Panc1 (cell line): Measurements from ENCODE around the gene BRD1. TPM values are rescaled to one million over a fixed set of nuclear protein-coding genes. Genes with fewer than 3 reads are reported as not detected.

Experiments
- ATAC-seq: fragments of 200-7000 bp; cut with Tn5 transposase; 2 replicates; pipeline ENCODE4 v1.9.1; 2020; ENCODE audit warnings: mild to moderate bottlenecking, moderate library complexity
- BruUV-seq: library from RNA; stranded (reverse); fragments of 400-500 nt; replicated peaks from 2 replicates; lab custom pipeline; 2021; lab: Mats Ljungman, UMichigan
- CTCF ChIA-PET: fragments of 300-600 bp; sonication (Branson Sonifier 250); formaldehyde crosslinking; loops from one replicate; lab custom pipeline; 2022; ENCODE audit warnings: antibody characterized with exemption; lab: Charles Lee
- POLR2A ChIA-PET: fragments of 300-600 bp; sonication (Branson Sonifier 250); formaldehyde crosslinking; loops from one replicate; lab custom pipeline; 2022; ENCODE audit warnings: antibody characterized with exemption; lab: Charles Lee
- DNase-seq: peaks from one replicate; pipeline ENCODE4 v3.0.0-alpha.2; 2010; ENCODE audit warnings: low read depth, low spot score
- H3K27ac ChIP-seq: 2 replicates; pipeline ENCODE4 v1.5.1; 2011; ENCODE audit warnings: mild to moderate bottlenecking, low read length, inconsistent platforms
- H3K27me3 ChIP-seq: fragments of 200-500 bp; sonication (Bioruptor generic); 2 replicates; pipeline ENCODE4 v1.6.0; 2014; ENCODE audit warnings: low read length, inconsistent platforms; ENCODE audit not compliant: control insufficient read depth, insufficient read depth
- H3K36me3 ChIP-seq: fragments of 200-500 bp; sonication (Bioruptor generic); 2 replicates; pipeline ENCODE4 v1.5.1; 2014; ENCODE audit warnings: inconsistent platforms, mild to moderate bottlenecking, low read length, moderate library complexity; ENCODE audit not compliant: control insufficient read depth, insufficient read depth
- H3K4me1 ChIP-seq: 2 replicates; pipeline ENCODE4 v1.5.1; 2011; ENCODE audit warnings: inconsistent platforms, mild to moderate bottlenecking, low read length, moderate library complexity; ENCODE audit not compliant: control insufficient read depth, insufficient read depth
- H3K4me3 ChIP-seq, 2 experiments: 2 replicates each; pipeline ENCODE4 v1.5.1; 2011 to 2012; ENCODE audit warnings: low read depth in 2 of 2, low read length in 2 of 2, mild to moderate bottlenecking in 2 of 2, inconsistent platforms in 1 of 2, moderate library complexity in 1 of 2
- H3K9me3 ChIP-seq: fragments of 200-500 bp; sonication (Bioruptor generic); 2 replicates; pipeline ENCODE4 v1.5.1; 2014; ENCODE audit warnings: low read depth, mild to moderate bottlenecking, inconsistent platforms, low read length, moderate library complexity; ENCODE audit not compliant: control insufficient read depth, insufficient read depth
- POLR2AphosphoS5 ChIP-seq: IDR thresholded peaks from 2 replicates; pipeline ENCODE4 v1.6.1; 2012; ENCODE audit warnings: mild to moderate bottlenecking, low read depth, low read length, moderate library complexity
- REST ChIP-seq, 2 experiments: IDR thresholded peaks; 2 replicates each; pipeline ENCODE4 v1.6.1; 2011 to 2012; ENCODE audit warnings: low read depth in 2 of 2, control low read depth in 1 of 2, low read length in 1 of 2, mild to moderate bottlenecking in 1 of 2, moderate library complexity in 1 of 2; ENCODE audit not compliant: insufficient read depth in 1 of 2
- SIN3A ChIP-seq: IDR thresholded peaks from 2 replicates; pipeline ENCODE4 v1.6.1; 2012; ENCODE audit warnings: low read depth, mild to moderate bottlenecking, low read length, moderate library complexity, borderline replicate concordance; ENCODE audit not compliant: insufficient read depth
- TCF7L2 ChIP-seq: IDR thresholded peaks from 2 replicates; pipeline ENCODE4 v1.6.1; 2011; ENCODE audit warnings: mild to moderate bottlenecking, low read depth, low read length, inconsistent platforms
- in situ Hi-C: cut with HindIII; loops from 2 replicates; pipeline ENCODE4 v1.10.0; 2016; ENCODE audit warnings: low sequenced_read_pairs, low pct_unique_long_range_greater_than_20kb
- intact Hi-C: fragments of 100-400 bp; cut with micrococcal nuclease; formaldehyde crosslinking; loops from one replicate; pipeline ENCODE4 v1.10.0; 2022; ENCODE audit not compliant: unreplicated experiment
- total RNA-seq: library from RNA; stranded (reverse); gene quantifications from one replicate; pipeline ENCODE4 v1.2.1, GENCODE V29; 2021; ENCODE audit not compliant: unreplicated experiment
- TF ChIP-seq, protein P1 (sequence below): fragments of 450-650 bp; IDR thresholded peaks from 2 replicates; pipeline ENCODE4 v1.5.1; 2017; ENCODE audit warnings: mild to moderate bottlenecking

Gene BRD1
- total RNA-seq, 1 experiment from 2014 or later, result 24.0 TPM

- TF ChIP-seq REST (IDR thresholded peaks at IDR 0.05; ENCODE audit: insufficient read depth in 1 of 2, low read depth in 2 of 2, low read length in 1 of 2) (no peak), SIN3A (no peak), POLR2AphosphoS5 (no peak), TCF7L2 (no peak)
- TF ChIP-seq, protein P1, sequence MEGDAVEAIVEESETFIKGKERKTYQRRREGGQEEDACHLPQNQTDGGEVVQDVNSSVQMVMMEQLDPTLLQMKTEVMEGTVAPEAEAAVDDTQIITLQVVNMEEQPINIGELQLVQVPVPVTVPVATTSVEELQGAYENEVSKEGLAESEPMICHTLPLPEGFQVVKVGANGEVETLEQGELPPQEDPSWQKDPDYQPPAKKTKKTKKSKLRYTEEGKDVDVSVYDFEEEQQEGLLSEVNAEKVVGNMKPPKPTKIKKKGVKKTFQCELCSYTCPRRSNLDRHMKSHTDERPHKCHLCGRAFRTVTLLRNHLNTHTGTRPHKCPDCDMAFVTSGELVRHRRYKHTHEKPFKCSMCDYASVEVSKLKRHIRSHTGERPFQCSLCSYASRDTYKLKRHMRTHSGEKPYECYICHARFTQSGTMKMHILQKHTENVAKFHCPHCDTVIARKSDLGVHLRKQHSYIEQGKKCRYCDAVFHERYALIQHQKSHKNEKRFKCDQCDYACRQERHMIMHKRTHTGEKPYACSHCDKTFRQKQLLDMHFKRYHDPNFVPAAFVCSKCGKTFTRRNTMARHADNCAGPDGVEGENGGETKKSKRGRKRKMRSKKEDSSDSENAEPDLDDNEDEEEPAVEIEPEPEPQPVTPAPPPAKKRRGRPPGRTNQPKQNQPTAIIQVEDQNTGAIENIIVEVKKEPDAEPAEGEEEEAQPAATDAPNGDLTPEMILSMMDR, result no peak
- Histone ChIP-seq H3K9me3 (no peaks in the 10 kb centered on the region), H3K36me3 (no peaks in the 10 kb centered on the region), H3K4me1 (no peaks in the 10 kb centered on the region), H3K4me3 (no peak overlapping the region), H3K27me3 (no peaks in the 10 kb centered on the region), H3K27ac (no peak overlapping the region)
- CTCF ChIA-PET, result interaction anchor here (0.7 kb wide), 1 partner anchor 229 kb away, joined by 3 read pairs; no protein-coding TSS in a partner anchor
- POLR2A ChIA-PET, result no interaction called here
- BruUV-seq, result no TSS peak
- intact Hi-C loops (no loop called here), in situ Hi-C loops (no loop called here)
- ATAC-seq, result no peak
- no peak for DNase-seq
These were observed 27.1 kb downstream of the BRD1 start for GRCh38 chr22:49800408-49801238.

- in situ Hi-C loops, result no loop called here
- peak; percentile 46; the same call in 1 of the 2 replicates for ATAC-seq
- Histone ChIP-seq H3K27me3 (no peaks in the 10 kb centered on the region), H3K27ac (no peak overlapping the region), H3K36me3 (peaks cover 4% of the 10 kb centered on the region), H3K4me3 (no peak overlapping the region), H3K4me1 (no peaks in the 10 kb centered on the region), H3K9me3 (no peaks in the 10 kb centered on the region)
- ChIA-PET POLR2A (no interaction called here), CTCF (no interaction called here)
- TF ChIP-seq, protein P1, result no peak
- TF ChIP-seq TCF7L2, result no peak
- TF ChIP-seq POLR2AphosphoS5, result no peak
- TF ChIP-seq REST (IDR thresholded peaks at IDR 0.05; ENCODE audit: insufficient read depth in 1 of 2, low read depth in 2 of 2, low read length in 1 of 2), result no peak
- no peak for TF ChIP-seq SIN3A
- no TSS peak for BruUV-seq
- intact Hi-C loops, result no loop called here
- no peak for DNase-seq
These were observed 28.1 kb downstream of the BRD1 start for GRCh38 chr22:49799431-49800075.
